GM23338 (cell line): ENCODE measurements around the gene LMO7.

Source experiments
- CTCF ChIP-seq, 2 experiments: fragments of 200-600 bp in 1 of 2; sonication (generic) in 1 of 2; conservative IDR thresholded peaks; 2 replicates each; pipeline versions ENCODE4 v1.5.1 to v1.6.1; 2016 to 2017; ENCODE audit warnings: antibody characterized with exemption in 2 of 2, low read depth in 2 of 2, mild to moderate bottlenecking in 2 of 2, moderate library complexity in 1 of 2
- ETS1 ChIP-seq: IDR thresholded peaks from 2 replicates; pipeline ENCODE4 v1.6.1; 2016; ENCODE audit warnings: antibody characterized with exemption
- EZH2 ChIP-seq: fragments of 200-600 bp; sonication (generic); IDR thresholded peaks from one replicate; pipeline ENCODE4 v1.8.0; 2017; ENCODE audit warnings: antibody characterized with exemption, mild to moderate bottlenecking, low read depth; ENCODE audit not compliant: unreplicated experiment
- EZH2phosphoT487 ChIP-seq: fragments of 200-600 bp; sonication (generic); IDR thresholded peaks from one replicate; pipeline ENCODE4 v1.8.1; 2018; ENCODE audit warnings: antibody characterized with exemption; ENCODE audit not compliant: unreplicated experiment
- JUNB ChIP-seq: IDR thresholded peaks from one replicate; pipeline ENCODE4 v1.6.1; 2016; ENCODE audit warnings: antibody characterized with exemption; ENCODE audit not compliant: unreplicated experiment
- POLR2AphosphoS5 ChIP-seq: IDR thresholded peaks from 2 replicates; pipeline ENCODE4 v1.6.1; 2016; ENCODE audit warnings: antibody characterized with exemption, low read depth
- REST ChIP-seq: IDR thresholded peaks from one replicate; pipeline ENCODE4 v1.6.1; 2018; ENCODE audit warnings: antibody characterized with exemption; ENCODE audit not compliant: unreplicated experiment
- ZNF114 ChIP-seq: fragments of 250-450 bp; sonication (Bioruptor Pico); IDR thresholded peaks from 2 replicates; pipeline ENCODE4 v1.5.0; 2020; ENCODE audit warnings: mild to moderate bottlenecking, moderate library complexity
- ZNF462 ChIP-seq: fragments of 250-450 bp; sonication (Bioruptor Pico); IDR thresholded peaks from 2 replicates; pipeline ENCODE4 v1.5.0; 2020; ENCODE audit warnings: mild to moderate bottlenecking, moderate library complexity

DNA sequence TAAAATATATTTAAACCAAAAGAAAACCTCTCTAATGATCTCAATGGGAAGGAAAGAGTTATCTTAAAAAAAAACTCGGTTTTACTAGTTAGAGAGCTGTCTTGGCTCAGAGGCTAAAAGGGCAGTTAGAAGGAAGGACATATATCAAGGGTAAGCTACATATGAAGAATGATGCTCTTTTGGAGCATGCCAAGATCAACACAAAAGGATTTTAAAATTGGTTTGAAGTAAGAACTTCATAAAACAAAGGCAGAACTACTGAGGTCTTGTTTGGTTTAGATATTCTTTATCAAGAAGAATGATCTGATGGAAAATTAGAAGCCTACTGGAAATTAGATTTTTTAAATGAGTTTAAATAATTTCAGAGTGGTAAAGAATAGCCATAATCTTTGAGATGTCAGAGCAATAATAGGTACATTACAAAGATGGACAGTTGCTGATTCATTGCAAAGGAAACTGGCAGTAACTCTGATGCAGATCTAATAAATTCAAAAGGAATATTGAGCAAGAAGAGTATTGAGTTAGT, 39.4 kb upstream of the LMO7 start:
- TF ChIP-seq POLR2AphosphoS5 (no peak), CTCF (conservative IDR thresholded peaks at IDR 0.05; ENCODE audit: low read depth in 2 of 2) (no peak), ETS1 (no peak), JUNB (no peak), REST (no peak), ZNF114 (CRISPR knock-in tag) (no peak), EZH2phosphoT487 (no peak), EZH2 (no peak), ZNF462 (no peak)
